Activated CD8-positive, alpha-beta memory T cell treated with anti-CD3 and anti-CD28 coated beads, Interleukin-2, amount 50 U/mL, for 24 hours (primary cell): ENCODE measurements around the gene LRIG3.
"Not testable (repeated sequence)": the region's sequence is repeated elsewhere in the genome, so short reads cannot be mapped to it uniquely, and the experiment has no call there.

Experiments used
- DNase-seq: peaks from one replicate; pipeline ENCODE4 v3.0.0-alpha.2; 2020; ENCODE audit errors: extremely low read depth

The LRIG3 gene

GRCh38 chr12:58920102-58920960, at the start of gene LRIG3:
TSS of gene LRIG3 (minus strand) at chr12:58920504. CDS start at chr12:58920235, 269 bp downstream.
- DNase-seq = no peak

DNA sequence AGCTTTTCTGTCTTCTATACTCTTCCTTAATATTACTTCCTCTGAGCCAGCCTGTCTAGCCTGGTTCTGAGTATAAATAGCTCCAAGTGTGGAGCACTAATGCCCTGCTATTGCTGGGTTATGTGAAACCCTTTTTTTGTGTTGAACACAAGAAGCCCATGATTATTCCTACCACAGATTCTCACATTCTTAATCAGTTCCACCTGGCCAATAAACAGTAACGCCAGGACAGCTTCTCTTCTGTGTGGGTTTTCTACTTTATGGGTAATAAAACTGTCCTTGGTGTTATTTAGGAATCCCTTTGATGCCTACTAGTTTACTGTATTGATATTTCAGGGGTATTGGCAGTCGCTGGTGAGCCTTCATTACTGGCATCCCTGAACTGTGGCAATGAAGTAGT, 48.9 kb upstream of the LRIG3 start:
- no peak for DNase-seq

GRCh38 chr12:58967561-58967960, 47.3 kb upstream of the LRIG3 start:
- no peak for DNase-seq

DNA sequence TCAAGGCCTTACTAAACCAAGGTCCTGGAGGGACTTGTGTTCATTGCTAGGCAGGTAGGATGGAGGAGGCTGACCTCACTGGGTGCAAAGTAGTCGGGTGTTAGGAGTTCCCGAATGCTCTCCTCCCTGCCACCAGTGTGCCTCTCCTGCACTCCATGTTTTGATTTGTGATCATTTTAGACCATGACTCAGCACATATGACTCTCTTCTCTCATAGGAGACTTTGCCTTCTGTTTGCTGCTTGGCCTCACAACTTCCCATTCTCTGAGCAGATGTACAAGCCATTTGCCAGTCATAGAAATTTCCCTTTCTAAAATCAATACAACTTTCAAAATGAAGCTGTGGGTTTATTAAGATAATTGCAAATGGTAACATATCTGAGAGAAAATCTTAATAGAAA, 46.6 kb upstream of the LRIG3 start:
- no peak for DNase-seq

DNA sequence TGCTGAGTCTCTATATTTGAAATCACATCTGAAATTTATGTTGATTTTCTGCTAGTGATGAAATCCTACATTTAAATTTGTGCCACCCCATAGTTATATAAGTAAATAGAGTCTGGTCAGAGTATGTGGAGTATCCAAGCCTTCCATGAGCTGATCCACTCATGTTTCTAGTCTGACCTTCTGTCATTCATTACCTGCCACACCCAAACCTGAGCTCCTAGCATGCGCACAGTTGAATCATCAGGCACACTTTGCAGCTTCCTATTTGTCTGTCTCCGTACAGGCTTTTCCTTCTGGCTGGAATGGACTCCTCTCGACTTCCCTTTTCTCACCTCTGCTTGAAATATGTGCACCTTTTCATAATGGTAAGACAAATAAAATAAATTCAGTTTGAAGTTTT, 45.3 kb upstream of the LRIG3 start:
- DNase-seq = no peak

DNA sequence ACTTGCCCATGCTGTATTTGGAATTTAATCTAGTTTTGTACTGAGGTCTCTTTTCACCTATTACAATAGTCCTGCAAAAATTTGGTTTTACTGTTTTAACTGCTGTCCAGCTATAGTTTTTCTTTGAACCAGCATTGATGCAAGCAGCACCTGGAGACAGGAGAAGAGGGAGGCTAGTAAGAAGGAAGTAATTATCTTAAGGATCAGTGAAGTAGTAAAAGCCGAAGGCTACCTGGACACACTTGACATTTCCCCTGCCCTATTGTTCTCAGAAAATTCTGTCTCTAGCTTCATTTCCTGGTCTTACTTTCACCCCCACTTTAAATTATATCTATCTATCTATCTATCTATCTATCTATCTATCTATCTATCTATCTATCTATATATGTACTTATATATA, 43.5 kb upstream of the LRIG3 start:
- no peak for DNase-seq

GRCh38 chr12:58961906-58962305, 41.6 kb upstream of the LRIG3 start:
- DNase-seq = no peak

DNA sequence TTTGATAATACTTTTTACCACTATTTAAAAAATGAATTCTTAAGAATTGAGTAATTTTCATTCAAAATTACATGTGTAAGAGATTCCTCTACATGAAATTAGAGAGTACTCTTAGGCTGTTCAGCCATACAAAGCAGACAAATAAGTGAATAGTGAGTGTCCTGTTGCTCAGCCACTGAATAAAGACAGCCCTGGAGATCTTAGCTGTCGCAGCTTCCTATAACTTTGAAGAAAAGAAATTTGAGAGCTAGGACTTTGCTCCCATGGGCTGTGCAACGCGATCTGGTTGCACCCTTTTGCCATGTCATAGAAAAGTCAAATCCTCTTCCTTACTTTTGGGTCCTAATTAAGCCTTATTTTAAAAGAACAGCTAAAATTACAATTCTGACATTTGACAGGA, 40.9 kb upstream of the LRIG3 start:
- no peak for DNase-seq

GRCh38 chr12:58959639-58960300, 39.5 kb upstream of the LRIG3 start:
- DNase-seq = no peak

- DNase-seq = no peak
These were observed 37.0 kb upstream of the LRIG3 start for GRCh38 chr12:58957298-58957697.

DNA sequence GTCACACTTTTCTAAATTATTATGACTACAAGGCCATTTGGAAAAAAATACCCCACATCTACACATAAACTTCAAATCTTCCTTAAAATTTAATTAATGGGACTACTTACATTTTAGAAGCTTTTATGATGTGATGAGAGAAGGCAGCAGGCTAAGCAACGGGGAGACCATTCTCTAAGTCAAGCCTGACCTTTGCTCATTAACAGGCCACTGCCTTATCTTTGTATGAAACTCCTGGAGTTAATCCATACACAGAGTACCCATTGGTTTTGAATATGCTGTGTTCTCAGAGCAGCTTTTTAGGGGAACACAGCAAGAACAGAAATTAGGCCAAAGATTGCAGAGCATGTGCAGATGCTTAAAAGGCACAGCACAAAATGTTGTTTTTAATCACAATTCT, 35.5 kb upstream of the LRIG3 start:
- no peak for DNase-seq

DNA sequence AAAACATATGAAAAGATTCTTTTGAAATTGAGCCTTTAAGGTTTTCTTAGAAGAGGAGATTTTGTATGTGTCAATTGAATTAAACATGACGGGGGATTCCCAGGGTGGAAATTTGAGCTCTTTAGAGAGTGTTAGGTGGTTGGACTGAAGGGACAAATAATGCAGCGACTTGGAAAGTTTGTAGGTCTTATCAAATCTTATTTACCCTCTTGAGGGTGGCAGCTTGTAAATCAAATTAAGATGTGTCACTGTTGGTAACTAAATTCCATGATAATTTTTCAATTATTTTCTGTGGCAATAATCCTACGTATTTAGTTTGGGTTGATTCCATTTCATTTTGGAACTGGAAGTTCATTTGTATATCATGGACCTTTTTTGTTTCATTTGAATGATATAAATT, 33.7 kb upstream of the LRIG3 start:
- no peak for DNase-seq

- DNase-seq = no peak
These were observed 30.4 kb upstream of the LRIG3 start for GRCh38 chr12:58950739-58951100.

DNA sequence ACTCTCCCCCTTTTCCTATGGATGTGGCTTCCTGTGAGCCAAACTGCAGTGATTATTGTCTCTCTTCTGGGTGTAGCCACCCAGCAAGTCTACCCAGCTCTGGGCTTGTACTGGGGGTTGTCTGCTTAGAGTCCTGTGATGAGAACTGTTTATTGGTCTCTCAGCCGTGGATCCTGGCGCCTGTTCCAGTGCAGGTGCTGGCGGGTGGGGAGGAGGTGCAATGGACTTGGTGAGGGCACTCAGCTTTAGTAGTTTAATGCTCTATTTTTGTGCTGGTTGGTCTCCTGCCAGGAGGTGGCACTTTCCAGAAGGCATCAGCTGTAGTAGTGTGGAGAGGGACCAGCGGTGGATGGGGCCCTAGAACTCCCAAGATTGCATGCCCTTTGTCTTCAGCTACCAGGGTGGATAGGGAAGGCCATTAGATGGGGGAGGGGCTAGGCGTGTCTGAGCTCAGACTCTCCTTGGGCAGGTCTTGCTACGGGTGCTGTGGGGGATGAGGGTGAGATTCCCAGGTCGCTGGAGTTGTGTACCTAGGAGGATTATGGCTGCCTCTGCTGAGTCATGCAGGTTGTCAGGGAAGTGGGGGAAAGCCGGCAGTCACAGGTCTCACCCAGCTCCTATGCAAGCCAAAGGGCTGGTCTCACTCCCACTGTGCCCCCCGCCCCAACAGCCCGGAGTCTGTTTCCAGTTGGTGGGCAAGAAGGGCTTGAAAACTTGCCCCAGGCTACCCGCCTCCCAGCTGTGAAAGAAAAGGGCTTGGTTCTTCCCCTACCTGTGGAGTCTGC, 29.8 kb upstream of the LRIG3 start:
- DNase-seq = not testable (repeated sequence)

DNA sequence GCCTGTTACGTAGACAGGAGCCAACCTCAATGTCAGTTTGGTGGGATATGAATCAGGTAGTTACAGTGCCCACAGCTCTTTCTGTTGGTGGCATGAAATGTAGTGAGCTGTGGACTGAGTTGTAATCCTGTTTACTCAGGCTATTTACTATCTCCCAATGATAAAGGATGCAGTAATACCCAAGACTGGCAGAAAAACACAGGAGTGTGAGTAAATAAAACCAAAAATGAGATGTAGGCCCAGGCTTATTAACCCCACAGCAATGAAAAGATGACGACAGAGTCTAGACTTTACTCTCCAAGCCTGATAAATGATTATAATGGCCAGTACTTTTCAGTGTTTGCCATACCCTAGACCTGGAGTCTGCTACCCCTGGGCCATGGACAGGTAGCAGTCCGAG, 22.8 kb upstream of the LRIG3 start:
- no peak for DNase-seq

- no peak for DNase-seq
These were observed 22.0 kb upstream of the LRIG3 start for GRCh38 chr12:58942345-58942744.

- no peak for DNase-seq
These were observed 19.2 kb upstream of the LRIG3 start for GRCh38 chr12:58939399-58940100.

GRCh38 chr12:58938440-58938839, 18.1 kb upstream of the LRIG3 start:
- no peak for DNase-seq

GRCh38 chr12:58934528-58934927, 14.2 kb upstream of the LRIG3 start:
- no peak for DNase-seq

GRCh38 chr12:58932806-58933681, 12.7 kb upstream of the LRIG3 start:
- no peak for DNase-seq

GRCh38 chr12:58931518-58931917, 11.2 kb upstream of the LRIG3 start:
- DNase-seq = no peak
